ENCODE data around the gene SERPINA12.

The SERPINA12 gene

GRCh38 chr14:94461526-94462218 lies 47.6 kb downstream of the SERPINA12 start:
- H3K36me3 ChIP-seq (ENCODE audit: control insufficient read depth, insufficient read depth, low read length, severe bottlenecking): no peaks in the 10 kb centered on the region
- DNase-seq (ENCODE audit: low read depth): no peak
- peaks cover 16% of the 10 kb centered on the region for H3K9me3 ChIP-seq (ENCODE audit: control insufficient read depth, low read length)
- no peaks in the 10 kb centered on the region for H3K4me1 ChIP-seq (ENCODE audit: control insufficient read depth, insufficient read depth, low read length)
- peaks cover 29% of the 10 kb centered on the region for H3K27me3 ChIP-seq (replicated peaks; ENCODE audit: control insufficient read depth, insufficient read depth, low read length)
- H3K9ac ChIP-seq (ENCODE audit: low read length): no peak overlapping the region
- H3K4me3 ChIP-seq (ENCODE audit: low read length): no peak overlapping the region

GRCh38 chr14:94460631-94461416 lies 48.4 kb downstream of the SERPINA12 start:
- H3K36me3 ChIP-seq (ENCODE audit: control insufficient read depth, insufficient read depth, low read length, severe bottlenecking): no peaks in the 10 kb centered on the region
- no peak overlapping the region for H3K4me3 ChIP-seq (ENCODE audit: low read length)
- no peak for DNase-seq (ENCODE audit: low read depth)
- H3K9ac ChIP-seq (ENCODE audit: low read length): no peak overlapping the region
- peaks cover 28% of the 10 kb centered on the region for H3K27me3 ChIP-seq (replicated peaks; ENCODE audit: control insufficient read depth, insufficient read depth, low read length)
- peaks cover 22% of the 10 kb centered on the region for H3K9me3 ChIP-seq (ENCODE audit: control insufficient read depth, low read length)
- H3K4me1 ChIP-seq (ENCODE audit: control insufficient read depth, insufficient read depth, low read length): no peaks in the 10 kb centered on the region

DNA sequence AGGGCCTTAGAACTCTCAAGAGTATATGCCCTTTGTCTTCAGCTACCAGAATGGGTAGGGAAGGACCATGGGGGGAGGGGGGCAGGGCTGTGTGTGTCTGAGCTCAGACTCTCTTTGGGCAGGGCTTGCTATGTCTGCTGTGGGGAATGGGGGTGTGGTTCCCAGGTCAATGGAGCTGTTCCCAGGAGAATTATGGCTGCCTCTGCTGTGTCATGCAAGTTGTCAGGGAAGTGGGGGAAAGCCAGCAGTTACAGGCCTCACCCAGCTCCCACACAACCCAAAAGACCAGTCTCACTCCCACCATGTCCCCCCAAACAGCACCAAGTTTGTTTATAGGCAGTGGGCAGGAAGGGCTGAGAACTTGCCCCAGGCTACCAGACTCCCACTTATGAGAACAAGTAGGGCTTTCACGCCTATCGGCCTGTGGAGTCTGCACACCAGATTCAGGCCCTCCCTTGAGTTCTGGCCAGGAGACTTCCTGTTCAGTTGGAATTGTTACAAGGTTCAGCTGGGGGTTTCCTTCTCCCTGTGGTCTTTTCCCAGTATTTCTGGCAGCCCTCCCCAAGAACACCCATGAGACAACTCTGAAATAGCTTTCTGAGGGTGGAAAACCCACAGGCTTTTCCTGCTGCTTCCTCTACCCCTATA lies 50.6 kb downstream of the SERPINA12 start:
- no peak overlapping the region for H3K4me3 ChIP-seq (ENCODE audit: low read length)
- no peak for DNase-seq (ENCODE audit: low read depth)
- H3K9me3 ChIP-seq (ENCODE audit: control insufficient read depth, low read length): peaks cover 21% of the 10 kb centered on the region
- no peaks in the 10 kb centered on the region for H3K4me1 ChIP-seq (ENCODE audit: control insufficient read depth, insufficient read depth, low read length)
- H3K27me3 ChIP-seq (replicated peaks; ENCODE audit: control insufficient read depth, insufficient read depth, low read length): peaks cover 17% of the 10 kb centered on the region
- no peaks in the 10 kb centered on the region for H3K36me3 ChIP-seq (ENCODE audit: control insufficient read depth, insufficient read depth, low read length, severe bottlenecking)
- H3K9ac ChIP-seq (ENCODE audit: low read length): no peak overlapping the region

DNA sequence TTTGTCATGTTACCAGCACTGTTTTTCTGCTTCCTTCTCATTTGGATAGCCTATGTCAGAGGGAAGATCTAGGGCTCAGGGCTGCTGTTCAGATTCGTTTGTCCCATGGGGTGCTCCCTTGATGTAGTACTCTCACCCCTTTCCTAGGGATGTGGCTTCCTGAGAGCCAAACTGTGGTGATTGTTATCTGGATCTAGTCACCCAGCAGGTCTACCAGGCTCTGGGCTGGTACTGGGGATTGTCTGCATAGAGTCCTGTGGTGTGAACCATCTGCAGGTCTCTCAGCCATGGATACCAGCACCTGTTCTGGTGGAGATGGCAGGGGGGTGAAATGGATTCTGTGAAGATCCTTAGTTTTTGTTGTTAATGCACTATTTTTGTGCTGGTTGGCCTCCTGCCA lies 51.2 kb downstream of the SERPINA12 start:
- Histone ChIP-seq H3K4me3 (ENCODE audit: low read length) (no peak overlapping the region), H3K9ac (ENCODE audit: low read length) (no peak overlapping the region), H3K36me3 (ENCODE audit: control insufficient read depth, insufficient read depth, low read length, severe bottlenecking) (no peaks in the 10 kb centered on the region), H3K27me3 (replicated peaks; ENCODE audit: control insufficient read depth, insufficient read depth, low read length) (peaks cover 11% of the 10 kb centered on the region), H3K9me3 (ENCODE audit: control insufficient read depth, low read length) (peaks cover 21% of the 10 kb centered on the region), H3K4me1 (ENCODE audit: control insufficient read depth, insufficient read depth, low read length) (no peaks in the 10 kb centered on the region)
- no peak for DNase-seq (ENCODE audit: low read depth)

DNA sequence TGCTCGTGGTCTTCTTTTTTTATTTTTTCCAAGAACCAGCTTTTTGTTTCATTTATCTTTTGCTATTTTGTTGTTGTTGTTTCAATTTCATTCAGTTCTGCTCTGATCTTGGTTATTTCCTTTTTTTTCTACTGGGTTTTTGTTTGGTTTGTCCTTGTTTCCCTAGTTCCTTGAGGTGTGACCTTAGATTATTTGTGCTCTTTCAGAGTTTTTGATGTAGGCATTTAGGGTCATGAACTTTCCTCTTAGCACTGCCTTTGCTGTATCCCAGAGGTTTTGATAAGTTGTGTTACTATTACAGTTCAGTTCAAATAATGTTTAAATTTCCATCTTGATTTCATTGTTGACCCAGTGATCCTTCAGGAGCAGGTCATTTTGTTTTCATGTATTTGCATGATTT lies 53.3 kb downstream of the SERPINA12 start:
- no peaks in the 10 kb centered on the region for H3K4me1 ChIP-seq (ENCODE audit: control insufficient read depth, insufficient read depth, low read length)
- H3K9ac ChIP-seq (ENCODE audit: low read length): no peak overlapping the region
- DNase-seq (ENCODE audit: low read depth): no peak

DNA sequence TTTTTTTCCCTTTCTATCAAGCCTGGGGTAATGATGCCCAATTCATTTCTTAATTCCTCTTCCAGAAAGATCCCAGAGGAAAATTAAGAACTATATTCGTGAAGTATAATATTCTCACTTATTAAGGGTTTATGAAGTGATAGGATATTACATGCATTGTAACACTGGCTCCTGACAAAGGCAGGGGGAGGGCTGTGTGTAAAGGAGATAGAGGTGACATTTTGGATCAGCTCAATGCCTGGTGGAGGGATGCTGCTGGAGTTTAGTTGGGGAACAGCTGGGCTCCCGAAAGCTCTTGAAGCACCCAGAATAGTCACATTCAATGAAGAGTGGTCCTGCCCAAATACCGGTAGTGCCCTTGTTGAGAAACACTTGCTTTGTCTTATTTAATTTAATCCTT lies 57.4 kb downstream of the SERPINA12 start:
- H3K4me1 ChIP-seq (ENCODE audit: control insufficient read depth, insufficient read depth, low read length): no peaks in the 10 kb centered on the region
- H3K9ac ChIP-seq (ENCODE audit: low read length): no peak overlapping the region
- DNase-seq (ENCODE audit: low read depth): no peak

More for the DNA sequence above, 53.3 kb downstream of the SERPINA12 start:
- Histone ChIP-seq H3K9me3 (ENCODE audit: control insufficient read depth, low read length) (peaks cover 21% of the 10 kb centered on the region), H3K4me3 (ENCODE audit: low read length) (no peak overlapping the region), H3K27me3 (replicated peaks; ENCODE audit: control insufficient read depth, insufficient read depth, low read length) (peaks cover 23% of the 10 kb centered on the region), H3K36me3 (ENCODE audit: control insufficient read depth, insufficient read depth, low read length, severe bottlenecking) (no peaks in the 10 kb centered on the region)

GRCh38 chr14:94451091-94451771 lies 58.0 kb downstream of the SERPINA12 start:
- DNase-seq (ENCODE audit: low read depth): no peak
- Histone ChIP-seq H3K27me3 (replicated peaks; ENCODE audit: control insufficient read depth, insufficient read depth, low read length) (peaks cover 49% of the 10 kb centered on the region), H3K4me3 (ENCODE audit: low read length) (no peak overlapping the region), H3K36me3 (ENCODE audit: control insufficient read depth, insufficient read depth, low read length, severe bottlenecking) (no peaks in the 10 kb centered on the region), H3K4me1 (ENCODE audit: control insufficient read depth, insufficient read depth, low read length) (no peaks in the 10 kb centered on the region), H3K9ac (ENCODE audit: low read length) (no peak overlapping the region), H3K9me3 (ENCODE audit: control insufficient read depth, low read length) (peaks cover 8% of the 10 kb centered on the region)

More for the DNA sequence above, 57.4 kb downstream of the SERPINA12 start:
- Histone ChIP-seq H3K9me3 (ENCODE audit: control insufficient read depth, low read length) (peaks cover 14% of the 10 kb centered on the region), H3K27me3 (replicated peaks; ENCODE audit: control insufficient read depth, insufficient read depth, low read length) (peaks cover 47% of the 10 kb centered on the region), H3K36me3 (ENCODE audit: control insufficient read depth, insufficient read depth, low read length, severe bottlenecking) (no peaks in the 10 kb centered on the region), H3K4me3 (ENCODE audit: low read length) (no peak overlapping the region)

GRCh38 chr14:94450722-94451090 lies 58.6 kb downstream of the SERPINA12 start:
- Histone ChIP-seq H3K4me3 (ENCODE audit: low read length) (no peak overlapping the region), H3K36me3 (ENCODE audit: control insufficient read depth, insufficient read depth, low read length, severe bottlenecking) (no peaks in the 10 kb centered on the region), H3K27me3 (replicated peaks; ENCODE audit: control insufficient read depth, insufficient read depth, low read length) (peaks cover 52% of the 10 kb centered on the region), H3K4me1 (ENCODE audit: control insufficient read depth, insufficient read depth, low read length) (no peaks in the 10 kb centered on the region), H3K9me3 (ENCODE audit: control insufficient read depth, low read length) (peaks cover 9% of the 10 kb centered on the region), H3K9ac (ENCODE audit: low read length) (no peak overlapping the region)
- no peak for DNase-seq (ENCODE audit: low read depth)

DNA sequence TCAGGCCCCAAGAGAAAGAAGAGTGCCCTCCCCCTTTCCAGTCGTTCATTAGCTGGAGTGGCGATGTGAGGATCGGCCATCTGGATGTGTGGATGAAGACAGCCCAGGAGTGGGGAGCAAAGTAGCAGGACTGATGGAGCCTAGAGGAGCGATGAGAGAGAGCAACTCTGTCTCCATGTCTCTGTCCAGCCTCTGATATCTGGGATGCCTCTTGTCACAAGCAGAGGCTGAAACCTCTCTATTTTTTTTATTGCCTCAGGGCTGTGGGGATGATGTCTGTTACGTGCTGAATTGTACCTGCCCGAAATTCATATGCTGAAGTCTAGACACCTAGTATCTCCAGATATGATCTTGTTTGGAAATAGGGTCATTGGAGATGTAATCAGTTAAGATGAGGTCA lies 59.3 kb downstream of the SERPINA12 start:
- Histone ChIP-seq H3K4me1 (ENCODE audit: control insufficient read depth, insufficient read depth, low read length) (no peaks in the 10 kb centered on the region), H3K4me3 (ENCODE audit: low read length) (no peak overlapping the region), H3K36me3 (ENCODE audit: control insufficient read depth, insufficient read depth, low read length, severe bottlenecking) (no peaks in the 10 kb centered on the region), H3K27me3 (replicated peaks; ENCODE audit: control insufficient read depth, insufficient read depth, low read length) (peaks cover 52% of the 10 kb centered on the region), H3K9me3 (ENCODE audit: control insufficient read depth, low read length) (peaks cover 9% of the 10 kb centered on the region), H3K9ac (ENCODE audit: low read length) (no peak overlapping the region)
- DNase-seq (ENCODE audit: low read depth): no peak

- DNase-seq (ENCODE audit: low read depth): no peak
- H3K4me3 ChIP-seq (ENCODE audit: low read length): no peak overlapping the region
Measured at GRCh38 chr14:94448071-94448808, 61.0 kb downstream of the SERPINA12 start.

More at GRCh38 chr14:94448071-94448808, 61.0 kb downstream of the SERPINA12 start:
- H3K4me1 ChIP-seq (ENCODE audit: control insufficient read depth, insufficient read depth, low read length): no peaks in the 10 kb centered on the region
- peaks cover 3% of the 10 kb centered on the region for H3K9me3 ChIP-seq (ENCODE audit: control insufficient read depth, low read length)
- H3K36me3 ChIP-seq (ENCODE audit: control insufficient read depth, insufficient read depth, low read length, severe bottlenecking): no peaks in the 10 kb centered on the region
- no peak overlapping the region for H3K9ac ChIP-seq (ENCODE audit: low read length)
- H3K27me3 ChIP-seq (replicated peaks; ENCODE audit: control insufficient read depth, insufficient read depth, low read length): peaks cover 60% of the 10 kb centered on the region

All from adipocyte (in vitro differentiated cells).